Loucy (cell line): ENCODE measurements around the gene GATD1.

Source experiments
- CTCF ChIP-seq: fragments of 200-600 bp; sonication (generic); conservative IDR thresholded peaks from 2 replicates; pipeline ENCODE4 v1.5.1; 2014; ENCODE audit warnings: mild to moderate bottlenecking, antibody characterized with exemption, low read length
- EZH2phosphoT487 ChIP-seq: fragments of 200-600 bp; IDR thresholded peaks from 2 replicates; pipeline ENCODE4 v1.6.1; 2018; ENCODE audit warnings: antibody characterized with exemption, mild to moderate bottlenecking, moderate library complexity, borderline replicate concordance

- TF ChIP-seq CTCF (no peak), EZH2phosphoT487 (no peak)
Observed at GRCh38 chr11:761526-762108, 15.7 kb downstream of the GATD1 start.
